K562 (cell line): Measurements from ENCODE around the gene PINK1. TPM values are rescaled to one million over a fixed set of nuclear protein-coding genes. Genes with fewer than 3 reads are reported as not detected.

Source experiments
- ASH1L ChIP-seq: fragments of 450-650 bp; IDR thresholded peaks from 2 replicates; pipeline ENCODE4 v1.6.1; 2018; ENCODE audit warnings: borderline replicate concordance, mild to moderate bottlenecking, low read depth; ENCODE audit not compliant: partially characterized antibody
- BRCA1 ChIP-seq, 2 experiments: fragments of 450-650 bp in 1 of 2; sonication (generic) in 1 of 2; formaldehyde crosslinking in 1 of 2; IDR thresholded peaks; 2 replicates each; pipeline versions ENCODE4 v1.5.0 to v1.6.1; 2017 to 2020; ENCODE audit warnings: mild to moderate bottlenecking in 1 of 2, missing genetic modification reagents in 1 of 2
- CHD1 ChIP-seq: fragments of 200-600 bp; sonication (generic); IDR thresholded peaks from one replicate; pipeline ENCODE4 v1.6.1; 2012; ENCODE audit warnings: mild to moderate bottlenecking, moderate library complexity, low read length, inconsistent platforms
- CXXC5 ChIP-seq: fragments of 250-450 bp; sonication (Bioruptor Pico); IDR thresholded peaks from 2 replicates; pipeline ENCODE4 v1.8.0; 2022; ENCODE audit warnings: inconsistent platforms, mild to moderate bottlenecking, moderate library complexity
- ETV5 ChIP-seq: sonication (generic); formaldehyde crosslinking; IDR thresholded peaks from 2 replicates; pipeline ENCODE4 v1.4.0; 2020; ENCODE audit warnings: low read depth, mild to moderate bottlenecking, missing genetic modification reagents
- FOXJ2 ChIP-seq: fragments of 200-800 bp; sonication (Bioruptor generic); IDR thresholded peaks from 2 replicates; pipeline ENCODE4 v1.6.1; 2016; ENCODE audit warnings: missing genetic modification characterization, missing compliant biosample characterization
- HLTF ChIP-seq: fragments of 450-650 bp; IDR thresholded peaks from 2 replicates; pipeline ENCODE4 v1.6.1; 2016
- LEF1 ChIP-seq: fragments of 450-650 bp; IDR thresholded peaks from 2 replicates; pipeline ENCODE4 v1.6.1; 2016; ENCODE audit warnings: mild to moderate bottlenecking
- MAFK ChIP-seq: IDR thresholded peaks from 2 replicates; pipeline ENCODE4 v1.6.1; 2011; ENCODE audit warnings: low read length, improper control_type of control experiment
- MAZ ChIP-seq, 2 experiments: fragments of 450-650 bp in 1 of 2; sonication (generic) in 1 of 2; formaldehyde crosslinking; IDR thresholded peaks in 1 of 2; conservative IDR thresholded peaks in 1 of 2; 2 replicates each; pipeline versions ENCODE4 v1.4.0 to v1.5.0; 2020; ENCODE audit warnings: mild to moderate bottlenecking in 1 of 2, missing genetic modification reagents in 1 of 2
- MTF1 ChIP-seq: fragments of 250-450 bp; sonication (Bioruptor Pico); IDR thresholded peaks from 2 replicates; pipeline ENCODE4 v1.9.0; 2021; ENCODE audit warnings: moderate library complexity, mild to moderate bottlenecking, inconsistent platforms, borderline replicate concordance
- NCOA6 ChIP-seq: fragments of 450-650 bp; IDR thresholded peaks from 2 replicates; pipeline ENCODE4 v1.6.1; 2017; ENCODE audit warnings: mild to moderate bottlenecking
- NFXL1 ChIP-seq: fragments of 450-650 bp; formaldehyde crosslinking; IDR thresholded peaks from 2 replicates; pipeline ENCODE4 v1.4.0; 2021; ENCODE audit warnings: mild to moderate bottlenecking
- PCBP2 ChIP-seq: fragments of 200-400 bp; formaldehyde crosslinking; IDR thresholded peaks from 2 replicates; pipeline ENCODE4 v1.6.1; 2018; ENCODE audit warnings: low read length, low read depth, mild to moderate bottlenecking, moderate library complexity; ENCODE audit not compliant: poor library complexity, severe bottlenecking
- PTBP1 ChIP-seq: fragments of 200-400 bp; formaldehyde crosslinking; IDR thresholded peaks from 2 replicates; pipeline ENCODE4 v1.6.1; 2017; ENCODE audit warnings: low read depth, low read length
- PYGO2 ChIP-seq: fragments of 450-650 bp; IDR thresholded peaks from 2 replicates; pipeline ENCODE4 v1.6.1; 2016; ENCODE audit warnings: mild to moderate bottlenecking, missing genetic modification characterization, moderate library complexity, missing compliant biosample characterization
- RBFOX2 ChIP-seq: fragments of 200-400 bp; formaldehyde crosslinking; IDR thresholded peaks from 2 replicates; pipeline ENCODE4 v1.6.1; 2017; ENCODE audit warnings: low read depth, mild to moderate bottlenecking, low read length, moderate library complexity
- RBM14 ChIP-seq: fragments of 200-400 bp; formaldehyde crosslinking; IDR thresholded peaks from 2 replicates; pipeline ENCODE4 v1.6.1; 2018; ENCODE audit warnings: low read depth, mild to moderate bottlenecking, low read length, moderate library complexity, borderline replicate concordance; ENCODE audit not compliant: insufficient read depth
- SIRT6 ChIP-seq: IDR thresholded peaks from one replicate; pipeline ENCODE4 v1.6.1; 2012; ENCODE audit warnings: low read depth, mild to moderate bottlenecking, control low read depth, inconsistent platforms, low read length, moderate library complexity
- SRSF9 ChIP-seq: fragments of 200-400 bp; formaldehyde crosslinking; IDR thresholded peaks from 2 replicates; pipeline ENCODE4 v1.6.1; 2017; ENCODE audit warnings: low read depth, low read length, borderline replicate concordance
- SUPT5H ChIP-seq: fragments of 450-650 bp; IDR thresholded peaks from 2 replicates; pipeline ENCODE4 v1.6.1; 2016
- TAL1 ChIP-seq: fragments of 450-650 bp; IDR thresholded peaks from 2 replicates; pipeline ENCODE4 v1.6.1; 2016; ENCODE audit warnings: mild to moderate bottlenecking
- ZC3H8 ChIP-seq: fragments of 450-650 bp; IDR thresholded peaks from 2 replicates; pipeline ENCODE4 v1.6.1; 2017
- ZNF143 ChIP-seq: sonication (generic); formaldehyde crosslinking; IDR thresholded peaks from 2 replicates; pipeline ENCODE4 v1.9.0; 2022; ENCODE audit warnings: mild to moderate bottlenecking, missing genetic modification reagents
- ZNF232 ChIP-seq: sonication (generic); formaldehyde crosslinking; IDR thresholded peaks from 2 replicates; pipeline ENCODE4 v1.8.0; 2022; ENCODE audit warnings: mild to moderate bottlenecking, missing genetic modification reagents
- ZNF253 ChIP-seq: fragments of 250-450 bp; sonication (Bioruptor Pico); conservative IDR thresholded peaks from 2 replicates; pipeline ENCODE4 v1.6.1; 2021; ENCODE audit warnings: mild to moderate bottlenecking
- ZZZ3 ChIP-seq: fragments of 450-650 bp; IDR thresholded peaks from 2 replicates; pipeline ENCODE4 v1.6.1; 2016; ENCODE audit warnings: antibody characterized with exemption, mild to moderate bottlenecking, moderate library complexity
- polyA plus RNA-seq, 8 experiments: library from polyadenylated mRNA; depleted of rRNA in 4 of 8; stranded (reverse) in 5 of 8; unstranded in 3 of 8; fragments of >200 nt; fragmentation: Nextera tagmentation in 2 of 8; fragmentation: Illumina TruSeq in 1 of 8; extraction: Ambion mirVana in 2 of 8; extraction: Trizol in 1 of 8; gene quantifications; 2 replicates each; pipeline versions ENCODE4 v1.2.1 to v1.2.3, GENCODE V29; 2011 to 2014; ENCODE audit warnings: inconsistent platforms in 1 of 8, missing spikeins in 1 of 8
- total RNA-seq, 7 experiments: library from RNA; depleted of rRNA in 6 of 7; stranded (reverse); fragments of >200 nt in 6 of 7; fragmentation: Illumina TruSeq in 2 of 7; extraction: Trizol in 2 of 7; gene quantifications; 2 replicates each; pipeline versions ENCODE4 v1.2.1 to v1.2.3, GENCODE V29; 2011 to 2021; ENCODE audit warnings: low replicate concordance in 1 of 7
- TF ChIP-seq, protein P1 (sequence below), 2 experiments: fragments of 450-650 bp; conservative IDR thresholded peaks; 2 replicates each; pipeline ENCODE4 v1.6.1; 2017; ENCODE audit warnings: mild to moderate bottlenecking in 2 of 2, moderate library complexity in 2 of 2

The PINK1 gene
- total and polyA plus RNA-seq, 9 of the 15 experiments (the other 6 are each of a cell fraction or from before 2014, with no cell fraction given) = 1.5 to 11.3 (median 6.8) TPM

DNA sequence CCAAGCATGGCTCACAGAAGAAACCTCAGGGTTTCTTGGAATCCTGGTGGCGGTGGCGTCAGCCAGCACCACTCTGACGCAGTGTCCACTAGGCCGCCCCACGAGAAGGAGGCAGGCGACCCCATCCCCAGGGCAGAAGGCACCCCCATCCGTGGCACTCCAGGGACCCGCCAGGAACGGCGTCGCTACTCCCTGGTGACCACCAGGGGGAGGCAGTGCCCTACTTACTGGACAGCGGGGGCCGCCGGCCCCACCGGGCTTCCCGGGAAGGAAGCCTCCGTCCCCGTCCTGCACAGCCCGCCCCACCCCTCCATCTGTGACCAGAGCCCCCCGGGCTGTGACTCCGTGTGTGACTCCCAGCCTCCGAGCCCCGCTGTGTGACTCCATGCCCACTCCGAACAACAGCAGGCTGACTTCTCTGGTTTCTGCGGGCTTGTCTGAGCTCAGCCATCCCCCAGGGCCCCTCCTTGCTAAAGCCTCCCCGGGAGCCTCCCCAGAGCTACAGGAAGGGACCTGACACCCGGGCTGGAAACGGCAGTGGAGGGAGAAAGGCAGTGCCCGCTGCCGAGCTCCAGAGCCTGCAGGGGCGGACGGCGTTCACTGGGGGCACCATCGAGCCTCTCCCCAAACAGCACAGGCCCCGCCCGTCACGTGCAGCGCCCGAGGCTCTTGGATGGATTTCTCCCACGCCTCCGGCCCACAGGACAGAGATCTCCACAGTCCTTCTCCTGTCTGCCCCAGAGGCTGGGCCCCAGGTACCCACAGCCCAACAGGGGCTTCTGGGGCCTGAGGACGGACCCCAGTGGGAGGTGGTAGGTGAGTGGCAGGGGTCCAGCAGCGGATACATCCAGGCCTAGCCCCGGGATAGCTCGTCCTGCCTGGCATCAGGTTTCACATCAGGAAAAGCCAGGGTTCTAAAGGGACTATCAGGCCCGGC lies 63.4 kb downstream of the PINK1 start (continued):
- TF ChIP-seq, protein P1, sequence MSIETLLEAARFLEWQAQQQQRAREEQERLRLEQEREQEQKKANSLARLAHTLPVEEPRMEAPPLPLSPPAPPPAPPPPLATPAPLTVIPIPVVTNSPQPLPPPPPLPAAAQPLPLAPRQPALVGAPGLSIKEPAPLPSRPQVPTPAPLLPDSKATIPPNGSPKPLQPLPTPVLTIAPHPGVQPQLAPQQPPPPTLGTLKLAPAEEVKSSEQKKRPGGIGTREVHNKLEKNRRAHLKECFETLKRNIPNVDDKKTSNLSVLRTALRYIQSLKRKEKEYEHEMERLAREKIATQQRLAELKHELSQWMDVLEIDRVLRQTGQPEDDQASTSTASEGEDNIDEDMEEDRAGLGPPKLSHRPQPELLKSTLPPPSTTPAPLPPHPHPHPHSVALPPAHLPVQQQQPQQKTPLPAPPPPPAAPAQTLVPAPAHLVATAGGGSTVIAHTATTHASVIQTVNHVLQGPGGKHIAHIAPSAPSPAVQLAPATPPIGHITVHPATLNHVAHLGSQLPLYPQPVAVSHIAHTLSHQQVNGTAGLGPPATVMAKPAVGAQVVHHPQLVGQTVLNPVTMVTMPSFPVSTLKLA (conservative IDR thresholded peaks at IDR 0.05) = peak; percentile 77 to 78
- peak; percentile 86 to 91 for TF ChIP-seq MAZ (CRISPR knock-in tag; conservative IDR thresholded peaks at IDR 0.05 in 1 of 2, IDR thresholded peaks at IDR 0.05 in 1 of 2)
- peak; percentile 82 for TF ChIP-seq CXXC5 (CRISPR knock-in tag)
- no peak for TF ChIP-seq RBM14
- TF ChIP-seq SUPT5H = no peak
- no peak; the same call in 1 of the 2 replicates for TF ChIP-seq ZZZ3
- no peak for TF ChIP-seq SIRT6
- no peak for TF ChIP-seq NCOA6
- TF ChIP-seq FOXJ2 (tag) = no peak
- TF ChIP-seq TAL1 = no peak
- TF ChIP-seq MAFK = no peak
- TF ChIP-seq ZNF143 (CRISPR knock-in tag) = no peak
- no peak for TF ChIP-seq MTF1 (CRISPR knock-in tag)
- no peak for TF ChIP-seq ZNF253
- no peak for TF ChIP-seq PTBP1
- no peak for TF ChIP-seq NFXL1
- no peak for TF ChIP-seq PYGO2 (tag)
- peak; percentile 72; the same call in 1 of the 2 replicates for TF ChIP-seq LEF1
- no peak for TF ChIP-seq ZC3H8
- TF ChIP-seq ZNF232 (CRISPR knock-in tag) = 0 out of 2 replicates have a peak, but pooled peaks have one; percentile 25
- TF ChIP-seq CHD1 = no peak
- no peak for TF ChIP-seq PCBP2
- TF ChIP-seq ETV5 = peak; percentile 74
- no peak for TF ChIP-seq BRCA1 (IDR thresholded peaks at IDR 0.05)
- peak; percentile 23; the same call in 1 of the 2 replicates for TF ChIP-seq BRCA1 (CRISPR knock-in tag; IDR thresholded peaks at IDR 0.05)
- no peak for TF ChIP-seq SRSF9
- TF ChIP-seq RBFOX2 = peak; percentile 47; the same call in 1 of the 2 replicates
- TF ChIP-seq HLTF = no peak
- TF ChIP-seq ASH1L = no peak
